Measurements from ENCODE around the gene NFIB.

- TF ChIP-seq CTCF (conservative IDR thresholded peaks at IDR 0.05; ENCODE audit: low read depth, low read length) (no peak), EZH2 (IDR thresholded peaks at IDR 0.05; ENCODE audit: low read length, unreplicated experiment) (no peak)
Observed at GRCh38 chr9:14097666-14098415, 216.1 kb downstream of the NFIB start.

Data from PC-3 (cell line).